ENCODE results near the gene ATP2A2. TPM values are rescaled to one million over a fixed set of nuclear protein-coding genes. Genes with fewer than 3 reads are reported as not detected.
"Not testable (repeated sequence)": the region's sequence is repeated elsewhere in the genome, so short reads cannot be mapped to it uniquely, and the experiment has no call there.

ATP2A2 gene
- 87.9 and 109 TPM in 2 replicates for total RNA-seq

- peak; percentile 67 to 92 for DNase-seq (ENCODE audit: low read depth in 2 of 2)
Observed at GRCh38 chr12:110280779-110281548, at the start of gene ATP2A2. TSS of gene ATP2A2 (plus strand) at chr12:110281247. CDS start at chr12:110281790, 543 bp downstream.

GRCh38 chr12:110233212-110233903 is 47.7 kb upstream of the ATP2A2 start:
- DNase-seq (ENCODE audit: low read depth in 2 of 2) = no peak

- no peak for DNase-seq (ENCODE audit: low read depth in 2 of 2)
Observed at GRCh38 chr12:110234331-110234751, 46.7 kb upstream of the ATP2A2 start.

GRCh38 chr12:110234755-110235154 is 46.3 kb upstream of the ATP2A2 start:
- DNase-seq (ENCODE audit: low read depth in 2 of 2) = peak in 1 of 2 donors; percentile 18

- no peak for DNase-seq (ENCODE audit: low read depth in 2 of 2)
Observed at GRCh38 chr12:110235383-110235782, 45.7 kb upstream of the ATP2A2 start.

- DNase-seq (ENCODE audit: low read depth in 2 of 2) = no peak
Observed at GRCh38 chr12:110243227-110243626, 37.8 kb upstream of the ATP2A2 start.

- no peak for DNase-seq (ENCODE audit: low read depth in 2 of 2)
Observed at GRCh38 chr12:110244372-110244771, 36.7 kb upstream of the ATP2A2 start.

- DNase-seq (ENCODE audit: low read depth in 2 of 2) = no peak
Observed at GRCh38 chr12:110244829-110245228, 36.2 kb upstream of the ATP2A2 start.

GRCh38 chr12:110245369-110245772 is 35.7 kb upstream of the ATP2A2 start:
- peak in 1 of 2 donors; percentile 39 for DNase-seq (ENCODE audit: low read depth in 2 of 2)

GRCh38 chr12:110246636-110247339 is 34.3 kb upstream of the ATP2A2 start:
- DNase-seq (ENCODE audit: low read depth in 2 of 2) = no peak

- DNase-seq (ENCODE audit: low read depth in 2 of 2) = no peak
Observed at GRCh38 chr12:110247340-110248095, 33.5 kb upstream of the ATP2A2 start.

- DNase-seq (ENCODE audit: low read depth in 2 of 2) = no peak
Observed at GRCh38 chr12:110248096-110248447, 33.0 kb upstream of the ATP2A2 start.

GRCh38 chr12:110249105-110249504 is 31.9 kb upstream of the ATP2A2 start:
- DNase-seq (ENCODE audit: low read depth in 2 of 2) = peak in 1 of 2 donors; percentile 29

- DNase-seq (ENCODE audit: low read depth in 2 of 2) = no peak
Observed at GRCh38 chr12:110249716-110250225, 31.3 kb upstream of the ATP2A2 start.

- no peak for DNase-seq (ENCODE audit: low read depth in 2 of 2)
Observed at GRCh38 chr12:110251381-110251780, 29.7 kb upstream of the ATP2A2 start.

- DNase-seq (ENCODE audit: low read depth in 2 of 2) = no peak
Observed at GRCh38 chr12:110252716-110253115, 28.3 kb upstream of the ATP2A2 start.

- no peak for DNase-seq (ENCODE audit: low read depth in 2 of 2)
Observed at GRCh38 chr12:110253176-110253575, 27.9 kb upstream of the ATP2A2 start.

- no peak for DNase-seq (ENCODE audit: low read depth in 2 of 2)
Observed at GRCh38 chr12:110254971-110255540, 26.0 kb upstream of the ATP2A2 start.

- DNase-seq (ENCODE audit: low read depth in 2 of 2) = not testable (repeated sequence)
Observed at GRCh38 chr12:110255890-110256456, 25.1 kb upstream of the ATP2A2 start.

- DNase-seq (ENCODE audit: low read depth in 2 of 2) = no peak
Observed at GRCh38 chr12:110256780-110257431, 24.1 kb upstream of the ATP2A2 start.
